HEK293 (cell line): ENCODE data around the gene BORCS5.
A peak's percentile ranks its signal among the peaks of the same experiment; 100 is the strongest.

Source experiments
- CTCF ChIA-PET: fragments of 350-600 bp; formaldehyde crosslinking; extraction: SDS; loops from one replicate; lab custom pipeline; 2021; ENCODE audit warnings: antibody characterized with exemption; lab: Yijun Ruan, JAX
- POLR2A ChIA-PET: fragments of 300-600 bp; formaldehyde crosslinking; extraction: SDS; loops from one replicate; lab custom pipeline; 2020; ENCODE audit warnings: antibody characterized with exemption, inconsistent platforms; lab: Yijun Ruan, JAX
- H3K27ac ChIP-seq: fragments of 200-500 bp; sonication (Bioruptor generic); 2 replicates; pipeline ENCODE4 v1.5.1; 2014; ENCODE audit warnings: low read depth, low read length, control low read depth, inconsistent platforms; ENCODE audit errors: extremely low read depth
- H3K36me3 ChIP-seq, 2 experiments: fragments of 200-500 bp in 1 of 2; sonication (Bioruptor generic) in 1 of 2; 1 replicate in 1 of 2; 2 replicates in 1 of 2; pipeline ENCODE4 v1.5.1; 2014 to 2017; ENCODE audit warnings: inconsistent platforms in 2 of 2, low read length in 2 of 2; ENCODE audit not compliant: control insufficient read depth in 2 of 2, insufficient read depth in 1 of 2
- H3K4me1 ChIP-seq: fragments of 200-500 bp; sonication (Bioruptor generic); 2 replicates; pipeline ENCODE4 v1.5.1; 2014; ENCODE audit warnings: mild to moderate bottlenecking, low read length, inconsistent platforms; ENCODE audit not compliant: control insufficient read depth, insufficient read depth
- H3K4me3 ChIP-seq: 2 replicates; pipeline ENCODE4 v1.5.1; 2011; ENCODE audit warnings: low read depth, mild to moderate bottlenecking, control low read depth, low read length, moderate library complexity
- H3K9me3 ChIP-seq: fragments of 200-500 bp; sonication (Bioruptor generic); 2 replicates; pipeline ENCODE4 v1.5.1; 2014; ENCODE audit warnings: low read depth, low read length, inconsistent platforms; ENCODE audit not compliant: control insufficient read depth, insufficient read depth
- CTCF ChIP-seq: fragments of 450-650 bp; formaldehyde crosslinking; IDR thresholded peaks from 2 replicates; pipeline ENCODE4 v1.5.1; 2016; ENCODE audit warnings: missing biosample characterization, missing genetic modification characterization
- KLF1 ChIP-seq: fragments of 450-650 bp; formaldehyde crosslinking; IDR thresholded peaks from 2 replicates; pipeline ENCODE4 v1.5.1; 2016; ENCODE audit warnings: missing biosample characterization, missing genetic modification characterization
- ZNF18 ChIP-seq: fragments of 450-650 bp; formaldehyde crosslinking; IDR thresholded peaks from 2 replicates; pipeline ENCODE4 v1.5.1; 2016; ENCODE audit warnings: missing biosample characterization, missing genetic modification characterization
- ZNF280C ChIP-seq: fragments of 450-650 bp; formaldehyde crosslinking; IDR thresholded peaks from 2 replicates; pipeline ENCODE4 v1.5.1; 2016; ENCODE audit warnings: missing biosample characterization, missing genetic modification characterization
- ZNF302 ChIP-seq: fragments of 450-650 bp; formaldehyde crosslinking; IDR thresholded peaks from 2 replicates; pipeline ENCODE4 v1.5.1; 2016; ENCODE audit warnings: missing biosample characterization, missing genetic modification characterization, low read depth
- ZNF341 ChIP-seq: fragments of 450-650 bp; formaldehyde crosslinking; IDR thresholded peaks from 2 replicates; pipeline ENCODE4; 2016; ENCODE audit warnings: low read depth, missing biosample characterization, missing genetic modification characterization
- ZNF362 ChIP-seq: fragments of 450-650 bp; formaldehyde crosslinking; IDR thresholded peaks from 2 replicates; pipeline ENCODE4 v1.5.1; 2016; ENCODE audit warnings: missing biosample characterization, missing genetic modification characterization
- ZNF514 ChIP-seq: fragments of 450-650 bp; formaldehyde crosslinking; IDR thresholded peaks from 2 replicates; pipeline ENCODE4 v1.5.1; 2016; ENCODE audit warnings: missing biosample characterization, missing genetic modification characterization
- ZNF529 ChIP-seq: fragments of 450-650 bp; formaldehyde crosslinking; IDR thresholded peaks from 2 replicates; pipeline ENCODE4 v1.5.1; 2017; ENCODE audit warnings: missing genetic modification characterization, missing biosample characterization; ENCODE audit not compliant: insufficient replicate concordance
- ZNF530 ChIP-seq: fragments of 450-650 bp; formaldehyde crosslinking; IDR thresholded peaks from 2 replicates; pipeline ENCODE4 v1.5.1; 2016; ENCODE audit warnings: low read depth, missing biosample characterization, missing genetic modification characterization
- ZNF624 ChIP-seq: fragments of 450-650 bp; formaldehyde crosslinking; IDR thresholded peaks from 2 replicates; pipeline ENCODE4 v1.5.1; 2017; ENCODE audit warnings: missing biosample characterization, missing genetic modification characterization
- ZNF639 ChIP-seq: fragments of 450-650 bp; formaldehyde crosslinking; IDR thresholded peaks from 2 replicates; pipeline ENCODE4 v1.5.1; 2016; ENCODE audit warnings: missing biosample characterization, missing genetic modification characterization
- ZNF792 ChIP-seq: fragments of 450-650 bp; formaldehyde crosslinking; IDR thresholded peaks from 2 replicates; pipeline ENCODE4 v1.5.1; 2016; ENCODE audit warnings: missing biosample characterization, missing genetic modification characterization
- ZSCAN18 ChIP-seq: fragments of 450-650 bp; formaldehyde crosslinking; IDR thresholded peaks from 2 replicates; pipeline ENCODE4 v1.5.1; 2016; ENCODE audit warnings: missing biosample characterization, missing genetic modification characterization

The BORCS5 gene

GRCh38 chr12:12443431-12443878, 86.6 kb downstream of the BORCS5 start (continued):
- TF ChIP-seq ZNF280C (tag by site-specific recombination): no peak
- no peak for TF ChIP-seq ZNF18 (tag by site-specific recombination)
- TF ChIP-seq CTCF (tag by site-specific recombination): no peak
- no peak for TF ChIP-seq ZNF530 (tag by site-specific recombination)
- TF ChIP-seq ZNF341 (tag by site-specific recombination): no peak
- TF ChIP-seq KLF1 (tag by site-specific recombination): no peak
- no peak for TF ChIP-seq ZNF624
- TF ChIP-seq ZNF792 (tag by site-specific recombination): no peak
- TF ChIP-seq ZNF639: no peak
- TF ChIP-seq ZNF302 (tag by site-specific recombination): no peak
- no peak for TF ChIP-seq ZNF514 (tag by site-specific recombination)

- TF ChIP-seq ZSCAN18 (no peak), ZNF529 (tag by site-specific recombination) (no peak), ZNF362 (tag by site-specific recombination) (peak; percentile 77)
- Histone ChIP-seq H3K36me3 (no peaks in the 10 kb centered on the region), H3K4me1 (no peaks in the 10 kb centered on the region), H3K27ac (no peak overlapping the region), H3K9me3 (no peaks in the 10 kb centered on the region), H3K4me3 (no peak overlapping the region)
- CTCF ChIA-PET: interaction anchor here (1.3 kb wide), 1 partner anchor 257 kb away, joined by 3 read pairs; no protein-coding TSS in a partner anchor
- POLR2A ChIA-PET: interaction anchor here (0.6 kb wide), 2 partner anchors 12 to 294 kb away, joined by 3 to 5 read pairs; no protein-coding TSS in a partner anchor
Observed at GRCh38 chr12:12445165-12445881, 88.4 kb downstream of the BORCS5 start.
